Measurements from ENCODE around the gene OR1F1. TPM values are rescaled to one million over a fixed set of nuclear protein-coding genes. Genes with fewer than 3 reads are reported as not detected.

The OR1F1 gene
- total and polyA plus RNA-seq, 9 of the 15 experiments (the other 6 are each of a cell fraction or from before 2014, with no cell fraction given) = 0.15 to 0.61 (median 0.35) TPM; not detected in 3

GRCh38 chr16:3180445-3180878 is 7.5 kb upstream of the OR1F1 start (continued):
- TF ChIP-seq, protein P1, sequence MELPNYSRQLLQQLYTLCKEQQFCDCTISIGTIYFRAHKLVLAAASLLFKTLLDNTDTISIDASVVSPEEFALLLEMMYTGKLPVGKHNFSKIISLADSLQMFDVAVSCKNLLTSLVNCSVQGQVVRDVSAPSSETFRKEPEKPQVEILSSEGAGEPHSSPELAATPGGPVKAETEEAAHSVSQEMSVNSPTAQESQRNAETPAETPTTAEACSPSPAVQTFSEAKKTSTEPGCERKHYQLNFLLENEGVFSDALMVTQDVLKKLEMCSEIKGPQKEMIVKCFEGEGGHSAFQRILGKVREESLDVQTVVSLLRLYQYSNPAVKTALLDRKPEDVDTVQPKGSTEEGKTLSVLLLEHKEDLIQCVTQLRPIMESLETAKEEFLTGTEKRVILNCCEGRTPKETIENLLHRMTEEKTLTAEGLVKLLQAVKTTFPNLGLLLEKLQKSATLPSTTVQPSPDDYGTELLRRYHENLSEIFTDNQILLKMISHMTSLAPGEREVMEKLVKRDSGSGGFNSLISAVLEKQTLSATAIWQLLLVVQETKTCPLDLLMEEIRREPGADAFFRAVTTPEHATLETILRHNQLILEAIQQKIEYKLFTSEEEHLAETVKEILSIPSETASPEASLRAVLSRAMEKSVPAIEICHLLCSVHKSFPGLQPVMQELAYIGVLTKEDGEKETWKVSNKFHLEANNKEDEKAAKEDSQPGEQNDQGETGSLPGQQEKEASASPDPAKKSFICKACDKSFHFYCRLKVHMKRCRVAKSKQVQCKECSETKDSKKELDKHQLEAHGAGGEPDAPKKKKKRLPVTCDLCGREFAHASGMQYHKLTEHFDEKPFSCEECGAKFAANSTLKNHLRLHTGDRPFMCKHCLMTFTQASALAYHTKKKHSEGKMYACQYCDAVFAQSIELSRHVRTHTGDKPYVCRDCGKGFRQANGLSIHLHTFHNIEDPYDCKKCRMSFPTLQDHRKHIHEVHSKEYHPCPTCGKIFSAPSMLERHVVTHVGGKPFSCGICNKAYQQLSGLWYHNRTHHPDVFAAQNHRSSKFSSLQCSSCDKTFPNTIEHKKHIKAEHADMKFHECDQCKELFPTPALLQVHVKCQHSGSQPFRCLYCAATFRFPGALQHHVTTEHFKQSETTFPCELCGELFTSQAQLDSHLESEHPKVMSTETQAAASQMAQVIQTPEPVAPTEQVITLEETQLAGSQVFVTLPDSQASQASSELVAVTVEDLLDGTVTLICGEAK (IDR thresholded peaks at IDR 0.05) = peak; percentile 14; the same call in 1 of the 2 replicates
- TF ChIP-seq, protein P1 (CRISPR knock-in tag; IDR thresholded peaks at IDR 0.05) = no peak
- TF ChIP-seq SREBF1 (IDR thresholded peaks at IDR 0.05; ENCODE audit: borderline replicate concordance, low read depth, low read length) = no peak
- TF ChIP-seq NFIC (IDR thresholded peaks at IDR 0.05) = peak; percentile 53; the same call in 1 of the 2 replicates
- TF ChIP-seq NCOR1 (IDR thresholded peaks at IDR 0.05) = no peak
- peak; percentile 35; the same call in 1 of the 2 replicates for TF ChIP-seq TEAD4 (IDR thresholded peaks at IDR 0.05; ENCODE audit: low read length)
- TF ChIP-seq TEAD4 (CRISPR knock-in tag; IDR thresholded peaks at IDR 0.05; ENCODE audit: borderline replicate concordance) = no peak
- no peak for TF ChIP-seq TCFL5 (CRISPR knock-in tag; conservative IDR thresholded peaks at IDR 0.05)
- no peak for TF ChIP-seq HDGF (IDR thresholded peaks at IDR 0.05)
- 0 out of 2 replicates have a peak, but pooled peaks have one; percentile 12 for TF ChIP-seq PHF8 (IDR thresholded peaks at IDR 0.05; ENCODE audit: borderline replicate concordance, low read length)
- TF ChIP-seq NR2C2 (CRISPR knock-in tag; IDR thresholded peaks at IDR 0.05) = no peak
- TF ChIP-seq NR2C2 (tag; IDR thresholded peaks at IDR 0.05) = no peak
- peak; percentile 98 for TF ChIP-seq POLR2H (tag; IDR thresholded peaks at IDR 0.05; ENCODE audit: low read depth)
- no peak for TF ChIP-seq NCOA1 (IDR thresholded peaks at IDR 0.05; ENCODE audit: low read depth)
- no peak for TF ChIP-seq ZNF134 (CRISPR knock-in tag; conservative IDR thresholded peaks at IDR 0.05)
- TF ChIP-seq ZNF41 (CRISPR knock-in tag; conservative IDR thresholded peaks at IDR 0.05) = no peak
- TF ChIP-seq PHF20 (IDR thresholded peaks at IDR 0.05; ENCODE audit: partially characterized antibody) = no peak
- no peak for TF ChIP-seq RBM34 (IDR thresholded peaks at IDR 0.05; ENCODE audit: borderline replicate concordance, insufficient read depth, low read length)
- TF ChIP-seq POLR3A (IDR thresholded peaks at IDR 0.05; ENCODE audit: borderline replicate concordance, extremely low read depth, insufficient read depth, insufficient read length) = peak; percentile 87
- TF ChIP-seq BDP1 (IDR thresholded peaks at IDR 0.05; ENCODE audit: insufficient read depth, insufficient read length) = peak; percentile 47
- no peak for TF ChIP-seq PTTG1 (tag; IDR thresholded peaks at IDR 0.05; ENCODE audit: low read depth)
- no peak for TF ChIP-seq NELFE (IDR thresholded peaks at IDR 0.05; ENCODE audit: insufficient read depth, insufficient read length)
- no peak for TF ChIP-seq MTA1 (IDR thresholded peaks at IDR 0.05; ENCODE audit: borderline replicate concordance)
- no peak for TF ChIP-seq NFE2L1 (tag; IDR thresholded peaks at IDR 0.05; ENCODE audit: borderline replicate concordance, low read depth)
